HS-27A (cell line): ENCODE results near the gene MBOAT2.
"Not testable (repeated sequence)": the region's sequence is repeated elsewhere in the genome, so short reads cannot be mapped to it uniquely, and the experiment has no call there.

ENCODE experiments used
- DNase-seq: peaks from one replicate; pipeline ENCODE4 v3.0.0-alpha.2; 2012; ENCODE audit warnings: low read depth, missing footprints

MBOAT2 gene

GRCh38 chr2:8989536-8990079 is 13.9 kb downstream of the MBOAT2 start:
- no peak for DNase-seq

- DNase-seq: no peak
These were observed 16.1 kb downstream of the MBOAT2 start for GRCh38 chr2:8987410-8987809.

- DNase-seq: no peak
These were observed 17.0 kb downstream of the MBOAT2 start for GRCh38 chr2:8986327-8986976.

DNA sequence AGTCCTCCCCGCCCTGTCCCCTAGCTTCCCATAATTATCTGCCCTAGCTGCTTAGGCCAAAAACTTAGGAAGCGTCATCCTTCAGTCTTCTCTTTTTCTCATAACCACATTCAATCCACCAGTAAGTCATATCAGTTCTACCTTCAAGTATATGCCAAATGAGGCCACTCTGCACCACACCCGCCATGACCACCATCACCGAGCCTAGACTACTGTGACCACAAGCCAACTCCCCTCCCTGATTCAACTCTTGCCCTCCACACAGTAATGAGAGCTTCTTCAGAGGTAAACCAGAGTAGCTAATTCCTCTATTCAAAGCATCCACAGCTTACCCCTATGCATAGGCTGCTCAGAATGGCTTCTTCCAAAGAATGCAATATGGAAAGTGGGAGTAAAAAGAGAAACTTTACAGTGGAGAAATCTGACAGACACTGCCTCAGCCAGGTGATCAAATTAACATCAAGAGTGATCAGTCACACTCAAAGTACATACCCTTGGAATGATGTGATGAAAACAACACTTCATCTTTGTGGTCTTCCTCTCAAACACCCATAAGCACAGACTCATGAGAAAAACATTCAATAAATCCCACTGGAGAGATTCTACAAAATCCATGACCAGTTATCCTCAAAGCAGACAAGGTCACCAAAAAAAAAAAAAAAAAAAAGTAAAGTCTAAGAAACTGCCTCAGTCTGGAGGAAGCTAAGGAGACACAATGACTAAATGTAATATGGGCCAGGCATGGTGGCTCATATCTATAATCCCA is 17.7 kb downstream of the MBOAT2 start:
- peak; percentile 73 for DNase-seq

DNA sequence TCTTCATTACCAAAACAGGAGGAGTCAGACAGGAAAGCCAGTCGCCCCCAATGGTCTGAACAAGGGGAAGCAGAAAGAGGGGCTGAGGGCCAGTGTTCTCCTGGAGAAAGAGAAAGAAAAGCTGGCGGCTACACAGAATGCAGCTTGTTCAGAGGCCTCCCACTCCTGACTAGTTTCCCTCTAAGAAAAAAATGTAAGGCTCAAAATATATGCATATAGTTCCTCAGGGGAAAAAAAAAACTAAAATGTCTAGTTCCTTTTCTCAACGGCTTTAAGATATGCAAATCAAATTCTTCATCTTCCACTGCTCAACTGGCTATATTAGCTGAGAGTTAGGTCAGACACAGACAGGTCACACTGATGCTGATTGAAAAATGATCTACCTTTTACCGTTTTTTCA is 18.6 kb downstream of the MBOAT2 start:
- no peak for DNase-seq

- no peak for DNase-seq
These were observed 19.3 kb downstream of the MBOAT2 start for GRCh38 chr2:8984157-8984556.

DNA sequence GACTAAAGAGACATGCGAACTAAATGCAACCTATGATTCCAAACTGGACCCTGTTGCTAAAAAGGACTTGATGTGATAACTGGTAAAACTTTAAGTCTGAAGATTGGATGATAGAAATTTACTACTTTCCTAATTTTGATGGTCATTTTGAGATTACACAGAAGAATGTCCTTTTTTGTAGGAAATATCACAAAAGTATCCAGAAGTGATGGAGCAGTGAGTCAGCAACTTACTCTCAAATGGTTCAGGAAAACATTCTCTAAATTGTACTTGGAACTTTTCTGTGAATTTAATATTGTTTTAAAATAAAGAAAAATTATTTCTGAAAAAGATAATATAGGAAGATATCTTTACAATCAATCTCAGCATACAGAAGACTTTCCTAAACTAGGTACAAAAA is 19.9 kb downstream of the MBOAT2 start:
- DNase-seq: no peak

- DNase-seq: no peak
These were observed 21.6 kb downstream of the MBOAT2 start for GRCh38 chr2:8981876-8982275.

- DNase-seq: no peak
These were observed 23.4 kb downstream of the MBOAT2 start for GRCh38 chr2:8980096-8980495.

DNA sequence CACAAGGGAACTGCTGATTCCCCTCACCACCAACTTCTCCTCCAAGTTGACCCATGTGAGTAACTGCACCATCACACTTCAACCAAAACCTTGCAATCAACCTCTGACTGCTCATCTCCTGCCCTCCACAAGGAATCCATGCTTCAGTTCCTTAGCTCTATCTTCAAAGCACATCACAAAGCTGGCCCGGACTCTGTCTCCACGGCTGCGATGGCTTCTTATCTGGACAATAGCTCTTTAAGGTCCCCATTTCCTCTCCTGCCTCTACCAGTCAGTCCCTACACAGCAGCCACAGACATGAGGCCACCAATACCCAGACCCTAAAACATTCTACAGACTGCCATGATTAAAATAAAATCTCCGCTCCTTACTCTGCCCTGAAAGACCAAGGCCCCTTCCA is 25.7 kb downstream of the MBOAT2 start:
- no peak for DNase-seq

DNA sequence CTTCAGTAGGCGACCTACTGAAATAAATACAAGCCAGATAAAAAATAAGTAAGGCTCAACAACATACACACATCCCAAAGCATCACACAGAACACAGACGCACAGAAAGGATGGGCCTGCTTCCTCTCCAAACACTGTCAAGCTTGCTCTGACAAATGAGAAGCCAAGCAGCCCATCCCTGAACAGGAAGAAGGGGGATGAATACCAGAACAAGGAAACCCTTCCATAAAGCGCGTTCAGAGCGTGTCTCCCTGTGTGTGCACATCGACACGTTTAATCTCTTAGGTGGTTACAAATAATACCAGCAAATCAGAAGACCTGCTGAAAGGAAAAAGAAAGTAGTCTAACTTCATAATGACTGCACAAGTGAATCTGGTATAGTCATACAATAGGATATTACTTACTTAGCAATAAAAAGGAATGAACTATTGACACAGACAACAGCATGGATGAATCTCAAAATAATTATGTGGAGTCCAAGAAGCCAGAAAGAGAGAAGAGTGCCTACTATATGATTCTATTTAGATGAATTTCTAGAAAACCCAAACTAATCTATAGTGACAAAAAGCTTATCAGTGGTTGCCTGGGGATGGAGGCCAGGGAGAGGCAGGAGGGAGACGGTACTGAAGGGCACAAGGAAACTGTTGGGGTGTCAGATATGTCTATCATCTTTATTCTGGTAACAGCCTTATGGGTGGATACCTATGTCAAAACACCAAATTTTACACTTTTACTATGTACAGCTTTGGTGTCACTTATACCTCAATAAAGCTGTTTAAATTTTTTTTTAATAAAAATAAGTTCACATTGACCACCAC is 26.8 kb downstream of the MBOAT2 start:
- no peak for DNase-seq

DNA sequence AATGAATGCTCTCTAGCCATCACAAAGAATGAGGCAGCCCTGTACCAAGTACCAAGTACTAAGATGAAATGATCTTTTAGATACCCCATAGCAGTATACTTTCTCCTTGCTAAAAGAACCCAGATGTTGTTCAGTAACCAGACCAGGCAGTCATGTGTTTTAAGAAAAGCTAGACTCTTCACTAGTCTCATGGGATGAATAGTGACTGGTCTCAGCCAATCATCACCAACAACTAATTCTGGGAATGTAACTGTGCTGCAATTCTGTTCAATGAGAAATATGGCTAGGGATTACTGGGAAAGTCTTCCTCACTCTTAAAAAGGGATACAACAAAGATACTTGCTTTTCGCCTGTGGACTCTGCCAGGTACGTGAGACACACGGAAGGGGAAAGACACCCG is 29.5 kb downstream of the MBOAT2 start:
- DNase-seq: no peak

DNA sequence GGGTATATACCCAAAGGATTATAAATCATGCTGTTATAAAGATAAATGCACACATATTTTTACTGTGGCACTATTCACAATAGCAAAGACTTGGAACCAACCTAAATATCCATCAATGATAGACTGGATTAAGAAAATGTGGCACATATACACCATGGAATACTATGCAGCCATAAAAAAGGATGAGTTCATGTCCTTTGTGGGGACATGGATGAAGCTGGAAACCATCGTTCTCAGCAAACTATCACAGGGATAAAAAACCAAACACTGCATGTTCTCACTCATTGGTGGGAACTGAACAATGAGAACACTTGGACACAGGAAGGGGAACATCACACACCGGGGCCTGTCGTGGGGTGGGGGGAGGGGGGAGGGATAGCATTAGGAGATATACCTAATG is 30.5 kb downstream of the MBOAT2 start:
- DNase-seq: not testable (repeated sequence)

DNA sequence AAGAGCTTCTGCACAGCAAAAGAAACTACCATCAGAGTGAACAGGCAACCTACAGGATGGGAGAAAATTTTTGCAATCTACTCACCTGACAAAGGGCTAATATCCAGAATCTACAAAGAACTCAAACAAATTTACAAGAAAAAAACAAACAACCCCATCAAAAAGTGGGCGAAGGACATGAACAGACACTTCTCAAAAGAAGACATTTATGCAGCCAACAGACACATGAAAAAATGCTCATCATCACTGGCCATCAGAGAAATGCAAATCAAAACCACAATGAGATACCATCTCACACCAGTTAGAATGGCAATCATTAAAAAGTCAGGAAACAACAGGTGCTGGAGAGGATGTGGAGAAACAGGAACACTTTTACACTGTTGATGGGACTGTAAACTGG is 30.9 kb downstream of the MBOAT2 start:
- not testable (repeated sequence) for DNase-seq

GRCh38 chr2:8969348-8969747 is 34.1 kb downstream of the MBOAT2 start:
- DNase-seq: not testable (repeated sequence)

DNA sequence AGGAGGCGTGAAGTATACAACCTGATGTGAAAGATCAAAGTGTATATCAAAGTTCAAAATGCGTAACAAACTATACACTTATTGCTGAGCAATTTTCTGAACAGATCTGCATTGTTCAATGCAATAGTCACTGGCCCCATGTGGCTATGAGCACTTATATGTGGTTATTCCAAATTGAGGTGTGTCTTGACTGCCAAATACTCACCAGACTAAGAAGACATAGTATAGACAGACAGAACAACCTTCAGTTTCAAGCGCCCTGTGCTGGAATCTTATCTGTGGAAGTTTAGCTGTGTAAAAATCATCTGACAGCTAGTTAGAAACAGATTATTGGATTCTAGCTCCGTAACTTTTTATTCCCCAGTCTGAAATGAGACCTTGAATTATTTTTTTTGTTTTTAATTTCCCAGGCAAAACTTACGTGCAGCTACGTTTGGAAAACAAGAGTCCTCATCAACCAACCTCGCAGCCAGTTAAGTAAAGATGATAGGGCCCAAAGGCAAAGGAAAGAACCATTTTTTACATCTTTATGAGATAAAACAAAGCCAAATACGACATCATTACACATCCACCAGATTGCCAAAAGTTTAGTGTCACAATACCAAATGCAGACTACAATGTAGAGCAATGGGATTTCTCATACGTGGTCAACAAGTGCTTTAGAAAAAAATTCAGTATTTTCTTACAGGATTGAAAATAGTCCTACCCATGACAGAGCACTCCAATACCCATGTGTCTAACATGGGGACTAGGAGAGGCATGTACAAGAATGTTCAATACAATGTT is 37.2 kb downstream of the MBOAT2 start:
- no peak for DNase-seq

- no peak for DNase-seq
These were observed 38.1 kb downstream of the MBOAT2 start for GRCh38 chr2:8965216-8965969.

DNA sequence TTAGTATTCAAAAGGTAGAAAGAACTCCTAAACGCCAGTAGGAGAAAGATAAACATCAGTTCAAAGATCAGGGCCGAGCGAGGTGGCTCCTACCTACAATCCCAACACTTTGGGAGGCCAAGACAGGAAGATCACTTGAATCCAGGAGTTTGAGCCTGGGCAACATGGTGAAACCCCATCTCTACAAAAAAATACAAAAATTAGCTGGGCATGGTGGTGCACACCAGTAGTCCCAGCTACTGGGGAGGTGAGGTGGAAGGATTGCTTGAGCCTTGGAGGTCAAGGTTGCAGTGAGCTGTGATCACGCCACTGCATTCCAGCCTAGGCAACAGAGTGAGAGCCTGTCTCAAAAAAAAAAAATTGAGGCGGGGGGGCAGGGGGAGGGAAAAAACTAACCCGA is 40.6 kb downstream of the MBOAT2 start:
- DNase-seq: no peak

- no peak for DNase-seq
These were observed 45.9 kb downstream of the MBOAT2 start for GRCh38 chr2:8957628-8958027.

DNA sequence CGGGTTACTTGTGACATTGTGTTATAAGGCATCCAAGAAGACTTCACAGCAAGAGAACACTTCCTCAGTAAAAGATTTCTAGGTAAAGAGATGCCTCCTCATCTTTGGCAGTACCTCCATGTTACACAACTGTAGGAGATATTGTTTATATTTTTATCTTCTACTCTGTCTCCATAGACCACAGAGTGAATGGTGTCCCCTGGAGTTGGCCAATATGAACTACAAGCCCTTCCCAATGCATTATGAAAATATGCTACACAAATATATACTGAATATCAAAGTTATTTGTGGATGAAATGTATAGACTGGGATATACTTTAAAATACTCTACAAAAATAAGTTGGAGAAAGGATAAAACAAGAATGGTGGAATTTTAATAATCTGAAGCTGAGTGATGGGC is 46.7 kb downstream of the MBOAT2 start:
- no peak for DNase-seq

DNA sequence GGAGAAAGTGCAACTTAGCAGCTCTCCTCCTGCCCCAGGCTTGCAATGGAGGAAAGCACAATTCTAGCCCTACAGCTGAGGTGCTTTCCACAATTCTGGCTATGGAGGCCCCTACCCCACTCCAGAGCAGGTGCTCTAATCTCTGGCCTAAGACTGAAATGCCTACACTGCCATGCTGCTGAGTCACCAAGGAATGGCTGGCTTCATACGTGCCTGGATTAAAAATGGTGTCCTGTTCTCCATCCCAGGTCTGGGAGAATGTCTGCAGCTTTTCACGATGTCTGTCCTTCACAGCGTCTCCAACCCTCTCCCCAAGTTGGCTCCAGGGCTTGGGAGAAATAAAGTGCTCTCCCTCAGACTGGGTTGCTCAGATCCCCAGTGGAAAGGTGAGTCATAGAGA is 48.5 kb downstream of the MBOAT2 start:
- DNase-seq: peak; percentile 41
